GM20000 (cell line): ENCODE results near the gene ATG14.
"Not testable (repeated sequence)": the region's sequence is repeated elsewhere in the genome, so short reads cannot be mapped to it uniquely, and the experiment has no call there.

Experiments
- DNase-seq: peaks from one replicate; pipeline ENCODE4 v3.0.0; 2012; ENCODE audit warnings: low spot score
- TF ChIP-seq, protein P1 (sequence below): IDR thresholded peaks from 2 replicates; pipeline ENCODE4 v1.5.1; 2012; ENCODE audit warnings: mild to moderate bottlenecking, control low read depth; ENCODE audit errors: extremely low read depth, missing control alignments

ATG14 gene, protein sequence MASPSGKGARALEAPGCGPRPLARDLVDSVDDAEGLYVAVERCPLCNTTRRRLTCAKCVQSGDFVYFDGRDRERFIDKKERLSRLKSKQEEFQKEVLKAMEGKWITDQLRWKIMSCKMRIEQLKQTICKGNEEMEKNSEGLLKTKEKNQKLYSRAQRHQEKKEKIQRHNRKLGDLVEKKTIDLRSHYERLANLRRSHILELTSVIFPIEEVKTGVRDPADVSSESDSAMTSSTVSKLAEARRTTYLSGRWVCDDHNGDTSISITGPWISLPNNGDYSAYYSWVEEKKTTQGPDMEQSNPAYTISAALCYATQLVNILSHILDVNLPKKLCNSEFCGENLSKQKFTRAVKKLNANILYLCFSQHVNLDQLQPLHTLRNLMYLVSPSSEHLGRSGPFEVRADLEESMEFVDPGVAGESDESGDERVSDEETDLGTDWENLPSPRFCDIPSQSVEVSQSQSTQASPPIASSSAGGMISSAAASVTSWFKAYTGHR

DNA sequence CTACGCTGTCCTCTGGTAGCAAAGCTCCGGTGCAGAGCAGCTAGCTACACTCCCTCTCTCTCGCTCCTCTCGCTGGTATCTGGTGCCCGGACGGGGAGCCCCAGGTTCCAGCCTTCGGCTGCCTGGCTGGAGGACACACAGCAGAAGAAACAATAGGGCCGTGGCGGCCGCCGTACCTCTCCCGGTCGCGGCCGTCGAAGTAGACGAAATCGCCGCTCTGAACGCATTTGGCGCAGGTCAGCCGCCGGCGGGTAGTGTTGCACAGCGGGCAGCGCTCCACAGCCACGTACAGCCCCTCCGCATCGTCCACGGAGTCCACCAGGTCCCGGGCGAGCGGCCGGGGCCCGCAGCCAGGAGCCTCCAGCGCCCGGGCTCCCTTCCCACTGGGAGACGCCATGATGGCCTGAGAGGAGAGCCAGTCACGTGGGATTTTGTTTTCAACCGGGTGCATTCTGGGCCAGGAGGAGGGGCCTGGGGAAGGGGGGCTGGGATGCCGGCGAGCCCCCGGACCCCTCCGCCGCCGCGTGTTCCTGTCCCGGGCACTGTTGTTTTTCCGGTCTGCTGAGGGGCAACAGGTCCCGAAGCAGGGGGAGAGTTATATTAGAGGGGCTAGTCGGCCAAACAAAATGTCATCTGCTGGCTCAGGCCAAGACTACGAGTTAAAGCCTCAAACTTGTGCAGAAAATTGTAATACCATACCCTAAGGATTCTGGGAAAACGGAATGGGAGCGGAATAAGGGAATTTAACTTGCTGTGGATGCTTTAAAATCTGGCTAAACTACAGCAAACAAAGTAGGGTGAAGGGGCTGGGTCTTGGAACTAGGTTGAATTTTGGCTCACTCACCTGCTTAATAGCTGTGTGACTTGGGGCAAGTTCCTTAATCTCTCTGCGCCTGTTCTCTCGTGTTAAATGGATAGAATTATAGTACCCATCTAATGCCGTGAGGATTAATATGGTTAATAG is at the start of gene ATG14:
Gene ATG14 (minus strand): TSS at position 405 of the 964 bp plus-strand sequence. CDS start 8 bp downstream, at position 397.
- TF ChIP-seq, protein P1, sequence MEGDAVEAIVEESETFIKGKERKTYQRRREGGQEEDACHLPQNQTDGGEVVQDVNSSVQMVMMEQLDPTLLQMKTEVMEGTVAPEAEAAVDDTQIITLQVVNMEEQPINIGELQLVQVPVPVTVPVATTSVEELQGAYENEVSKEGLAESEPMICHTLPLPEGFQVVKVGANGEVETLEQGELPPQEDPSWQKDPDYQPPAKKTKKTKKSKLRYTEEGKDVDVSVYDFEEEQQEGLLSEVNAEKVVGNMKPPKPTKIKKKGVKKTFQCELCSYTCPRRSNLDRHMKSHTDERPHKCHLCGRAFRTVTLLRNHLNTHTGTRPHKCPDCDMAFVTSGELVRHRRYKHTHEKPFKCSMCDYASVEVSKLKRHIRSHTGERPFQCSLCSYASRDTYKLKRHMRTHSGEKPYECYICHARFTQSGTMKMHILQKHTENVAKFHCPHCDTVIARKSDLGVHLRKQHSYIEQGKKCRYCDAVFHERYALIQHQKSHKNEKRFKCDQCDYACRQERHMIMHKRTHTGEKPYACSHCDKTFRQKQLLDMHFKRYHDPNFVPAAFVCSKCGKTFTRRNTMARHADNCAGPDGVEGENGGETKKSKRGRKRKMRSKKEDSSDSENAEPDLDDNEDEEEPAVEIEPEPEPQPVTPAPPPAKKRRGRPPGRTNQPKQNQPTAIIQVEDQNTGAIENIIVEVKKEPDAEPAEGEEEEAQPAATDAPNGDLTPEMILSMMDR: no peak
- peak; percentile 92 for DNase-seq

DNA sequence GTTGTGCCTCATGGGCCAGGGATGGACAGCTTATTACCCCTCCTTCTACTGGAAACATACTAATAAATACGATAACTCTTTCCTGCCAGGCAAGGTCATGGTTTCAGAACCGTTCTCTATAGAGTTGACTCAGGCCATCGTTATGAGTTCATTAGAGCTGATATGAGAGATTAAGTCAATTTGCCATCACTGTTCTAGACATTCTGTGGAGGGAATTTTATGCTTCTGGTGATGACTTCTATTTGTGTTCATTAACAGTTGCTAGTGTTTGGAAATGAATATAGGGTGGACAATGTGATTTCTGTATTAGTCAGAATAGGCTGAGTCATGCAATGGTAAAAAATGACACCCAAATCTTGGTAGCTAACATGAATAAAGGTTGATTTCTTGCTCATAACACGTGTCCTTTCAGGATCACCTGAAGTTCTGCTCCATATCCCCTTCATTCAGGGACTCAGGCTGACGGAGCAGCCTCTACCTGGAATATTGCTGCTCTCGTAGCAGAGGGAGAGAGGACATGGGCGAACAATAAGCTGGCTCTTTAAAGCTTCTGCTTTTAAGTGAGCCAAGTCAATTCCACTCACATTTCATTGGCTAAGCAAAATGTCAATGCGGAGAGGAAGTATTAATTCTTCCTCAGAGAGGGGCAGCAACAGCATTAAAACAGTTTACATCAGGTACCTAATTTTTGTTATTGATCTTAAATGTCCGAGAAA is 47.3 kb upstream of the ATG14 start:
- peak; percentile 74 for DNase-seq
- TF ChIP-seq, protein P1: no peak

DNA sequence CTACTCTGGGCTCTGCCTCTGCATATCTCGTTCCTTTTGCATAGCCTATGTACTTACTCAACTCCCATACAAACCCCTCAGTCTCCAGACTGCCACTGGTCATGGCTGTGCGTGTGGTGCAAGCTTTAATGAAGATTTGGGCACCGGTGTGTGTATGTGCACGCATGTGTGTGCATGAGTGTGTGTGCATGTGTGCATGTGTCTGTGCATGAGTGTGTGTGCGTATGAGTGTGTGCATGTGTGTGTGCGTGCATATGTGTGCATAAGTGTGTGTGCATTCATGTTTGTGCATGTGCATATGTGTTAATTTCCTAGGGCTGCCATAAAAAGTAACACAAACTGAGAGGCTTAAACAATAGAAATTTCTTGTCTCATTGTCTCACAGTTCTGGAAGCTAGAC is 45.9 kb upstream of the ATG14 start:
- no peak for DNase-seq
- TF ChIP-seq, protein P1: no peak

DNA sequence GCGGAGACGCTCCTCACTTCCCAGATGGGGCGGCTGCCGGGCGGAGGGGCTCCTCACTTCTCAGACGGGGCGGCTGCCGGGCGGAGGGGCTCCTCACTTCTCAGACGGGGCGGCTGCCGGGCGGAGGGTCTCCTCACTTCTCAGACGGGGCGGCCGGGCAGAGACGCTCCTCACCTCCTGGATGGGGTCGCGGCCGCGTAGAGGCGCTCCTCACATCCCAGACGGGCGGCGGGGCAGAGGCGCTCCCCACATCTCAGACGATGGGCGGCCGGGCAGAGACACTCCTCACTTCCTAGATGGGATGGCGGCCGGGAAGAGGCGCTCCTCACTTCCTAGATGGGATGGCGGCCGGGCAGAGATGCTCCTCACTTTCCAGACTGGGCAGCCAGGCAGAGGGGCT is 44.8 kb upstream of the ATG14 start:
- not testable (repeated sequence) for DNase-seq

DNA sequence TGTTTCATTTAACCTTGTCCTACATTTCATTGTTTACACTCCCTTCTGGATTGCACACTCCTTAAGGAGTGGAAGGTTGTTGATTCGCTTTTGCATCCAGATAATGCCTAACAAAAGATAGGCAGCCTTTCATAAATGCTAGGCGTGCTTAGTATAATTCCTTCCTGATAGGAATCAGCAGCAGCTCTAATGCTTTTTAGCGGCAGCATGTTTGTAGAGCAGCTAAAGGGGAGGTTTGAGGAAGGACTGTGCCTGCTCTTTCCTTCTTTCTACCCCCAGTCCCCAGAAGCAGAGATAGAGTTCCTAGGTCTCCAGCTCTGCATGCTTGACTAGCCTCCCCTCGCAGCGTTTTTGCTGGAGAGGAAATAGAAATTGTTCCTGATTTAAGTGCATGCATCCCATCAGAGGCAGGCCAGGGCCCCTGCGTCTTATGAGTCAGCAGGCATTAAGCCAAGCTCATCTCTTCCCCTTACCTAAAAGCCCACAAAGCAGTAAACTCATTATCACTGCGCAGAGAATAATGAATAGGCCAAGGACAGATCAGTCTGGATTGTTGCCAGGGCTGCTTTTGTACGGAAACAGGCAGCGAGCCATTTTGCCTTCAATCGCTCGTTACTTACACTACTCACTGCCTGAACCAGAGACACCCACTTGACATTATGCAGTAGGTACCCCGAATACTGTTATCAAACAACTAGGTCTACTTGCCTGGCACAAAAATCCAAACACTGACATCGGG is 42.8 kb upstream of the ATG14 start:
- DNase-seq: no peak
- TF ChIP-seq, protein P1: no peak

DNA sequence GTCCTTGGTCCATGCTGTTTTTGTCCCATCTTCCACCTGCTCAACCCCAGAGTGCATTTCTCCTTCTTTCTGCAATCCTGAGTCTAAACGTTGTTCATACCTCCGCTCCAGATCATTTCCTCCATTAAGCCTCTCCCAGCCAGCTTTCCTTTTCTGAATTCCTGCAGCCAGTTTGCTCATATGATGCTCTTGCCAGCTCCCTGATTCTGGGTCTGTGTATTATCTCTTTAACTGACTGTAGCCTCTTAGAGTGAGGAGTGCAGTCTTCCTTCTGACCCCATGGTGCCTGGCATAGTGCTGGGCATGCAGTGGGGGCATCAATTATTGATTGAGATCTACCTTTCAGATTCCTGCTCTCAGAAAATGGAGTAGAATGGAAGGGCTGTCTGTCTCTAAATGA is 40.3 kb upstream of the ATG14 start:
- DNase-seq: no peak
- TF ChIP-seq, protein P1: no peak

DNA sequence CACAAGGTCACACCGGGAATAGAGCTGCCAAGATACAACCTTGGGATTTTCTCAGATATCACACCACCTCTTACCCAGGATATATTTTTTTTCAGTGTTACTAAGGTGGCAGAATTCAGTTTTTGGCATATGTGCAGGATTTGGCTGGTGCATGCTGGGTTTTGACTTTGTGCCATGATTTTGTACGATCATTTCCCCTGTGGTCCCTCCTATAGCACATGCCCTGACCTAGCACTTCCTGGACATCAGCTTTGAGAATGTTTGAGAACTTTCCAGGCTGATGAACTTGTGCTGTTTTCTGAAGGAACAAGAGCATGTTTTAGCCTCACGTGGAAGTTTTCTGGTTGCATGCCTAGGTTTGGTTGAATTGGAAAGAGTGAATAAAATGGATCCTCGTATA is 39.8 kb upstream of the ATG14 start:
- TF ChIP-seq, protein P1: no peak
- no peak for DNase-seq
